Jurkat, Clone E6-1 (cell line): ENCODE results near the gene UGT1A10.
"Not testable (repeated sequence)": the region's sequence is repeated elsewhere in the genome, so short reads cannot be mapped to it uniquely, and the experiment has no call there.

Experiments
- DNase-seq: peaks from one replicate; pipeline ENCODE4 v3.0.0-alpha.2; 2011; ENCODE audit warnings: low read depth, low spot score
- H3K4me3 ChIP-seq: 2 replicates; pipeline ENCODE4 v1.5.1; 2011; ENCODE audit warnings: mild to moderate bottlenecking, low read length, control low read depth, moderate library complexity

The UGT1A10 gene

DNA sequence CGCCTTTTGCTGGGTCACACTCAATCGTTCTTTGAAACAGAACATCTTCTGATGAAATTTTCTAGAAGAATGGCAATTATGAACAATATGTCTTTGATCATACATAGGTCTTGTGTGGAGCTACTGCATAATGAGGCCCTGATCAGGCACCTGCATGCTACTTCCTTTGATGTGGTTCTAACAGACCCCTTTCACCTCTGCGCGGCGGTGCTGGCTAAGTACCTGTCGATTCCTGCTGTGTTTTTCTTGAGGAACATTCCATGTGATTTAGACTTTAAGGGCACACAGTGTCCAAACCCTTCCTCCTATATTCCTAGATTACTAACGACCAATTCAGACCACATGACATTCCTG lies 77.0 kb downstream of the UGT1A10 start:
- DNase-seq = peak; percentile 56

DNA sequence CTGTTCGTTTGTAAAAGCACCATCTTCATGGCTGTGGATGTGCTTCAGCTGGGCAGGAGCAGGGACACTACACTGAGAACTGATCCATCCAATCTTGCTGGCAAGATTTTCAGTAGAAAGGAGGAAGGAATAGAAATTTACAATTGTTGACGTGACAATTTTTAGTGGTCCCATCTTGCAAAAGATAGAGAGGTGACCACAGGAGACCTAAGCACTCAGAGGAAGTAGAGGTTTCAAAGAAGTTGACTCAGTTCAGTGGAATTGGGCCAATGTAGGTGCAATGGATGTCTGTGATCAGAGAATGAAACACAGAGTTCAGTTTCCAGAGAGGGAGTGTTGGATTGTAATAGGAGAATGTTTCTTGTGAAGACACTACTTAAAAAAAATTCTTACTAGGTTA lies 77.9 kb downstream of the UGT1A10 start:
- no peak for DNase-seq
- H3K4me3 ChIP-seq = no peak overlapping the region

More for the DNA sequence above, 77.0 kb downstream of the UGT1A10 start:
- no peak overlapping the region for H3K4me3 ChIP-seq

DNA sequence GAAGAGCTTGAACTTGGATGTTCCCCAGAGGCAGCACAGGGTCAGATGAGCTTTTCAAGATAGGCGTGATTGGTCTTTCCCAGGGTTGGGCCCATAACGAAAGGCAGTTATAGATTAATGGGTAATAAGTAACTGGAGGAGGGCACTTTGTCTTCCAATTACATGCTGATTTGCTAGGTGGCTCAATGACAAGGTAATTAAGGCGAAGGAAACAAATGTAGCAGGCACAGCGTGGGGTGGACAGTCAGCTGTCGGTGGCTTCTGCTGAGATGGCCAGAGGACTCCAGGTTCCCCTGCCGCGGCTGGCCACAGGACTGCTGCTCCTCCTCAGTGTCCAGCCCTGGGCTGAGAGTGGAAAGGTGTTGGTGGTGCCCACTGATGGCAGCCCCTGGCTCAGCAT lies 82.3 kb downstream of the UGT1A10 start, which contains the start of gene UGT1A4:
TSS of gene UGT1A4 (plus strand) at position 185 of the 400 bp plus-strand sequence. CDS start at position 270, 85 bp downstream.
- no peak within 1 kb of the TSS for H3K4me3 ChIP-seq
- no peak for DNase-seq

GRCh38 chr2:233728723-233729301 lies 92.6 kb downstream of the UGT1A10 start, which contains the start of gene UGT1A3:
Gene UGT1A3 (plus strand): TSS chr2:233729042. CDS start chr2:233729127, 85 bp downstream.
- no peak within 1 kb of the TSS for H3K4me3 ChIP-seq
- DNase-seq = no peak

DNA sequence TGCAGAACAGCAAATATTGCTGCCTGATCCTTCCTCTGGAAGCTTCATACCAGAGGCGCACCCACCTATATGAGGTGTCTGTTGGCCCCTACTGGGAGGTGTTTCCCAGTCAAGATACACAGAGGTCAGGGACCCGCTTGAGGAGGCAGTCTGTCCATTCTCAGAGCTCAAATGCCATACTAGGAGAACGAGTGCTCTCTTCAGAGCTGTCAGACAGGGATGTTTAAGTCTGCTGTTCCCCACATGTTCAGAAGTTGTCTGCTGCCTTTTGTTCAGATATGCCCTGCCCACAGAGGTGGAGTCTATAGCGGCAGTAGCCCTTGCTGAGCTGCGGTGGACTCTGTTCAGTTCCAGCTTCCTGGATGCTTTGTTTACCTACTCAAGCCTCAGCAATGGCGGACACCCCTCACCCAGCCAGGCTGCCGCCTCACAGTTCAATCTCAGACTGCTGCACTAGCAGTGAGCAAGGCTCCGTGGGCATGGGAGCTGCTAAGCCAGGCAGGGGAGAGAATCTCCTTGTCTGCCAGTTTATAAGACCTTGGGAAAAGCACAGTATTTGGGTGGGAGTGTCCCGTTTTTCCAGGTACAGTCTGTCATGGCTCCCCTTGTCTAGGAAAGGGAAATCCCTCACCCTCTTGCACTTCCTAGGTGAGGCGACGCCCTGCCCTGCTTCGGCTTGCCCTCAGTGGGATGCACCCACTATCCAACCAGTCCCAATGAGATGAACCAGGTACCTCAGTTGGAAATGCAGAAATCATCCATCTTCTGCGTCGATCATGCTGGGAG lies 100.8 kb downstream of the UGT1A10 start:
- not testable (repeated sequence) for H3K4me3 ChIP-seq, DNase-seq

DNA sequence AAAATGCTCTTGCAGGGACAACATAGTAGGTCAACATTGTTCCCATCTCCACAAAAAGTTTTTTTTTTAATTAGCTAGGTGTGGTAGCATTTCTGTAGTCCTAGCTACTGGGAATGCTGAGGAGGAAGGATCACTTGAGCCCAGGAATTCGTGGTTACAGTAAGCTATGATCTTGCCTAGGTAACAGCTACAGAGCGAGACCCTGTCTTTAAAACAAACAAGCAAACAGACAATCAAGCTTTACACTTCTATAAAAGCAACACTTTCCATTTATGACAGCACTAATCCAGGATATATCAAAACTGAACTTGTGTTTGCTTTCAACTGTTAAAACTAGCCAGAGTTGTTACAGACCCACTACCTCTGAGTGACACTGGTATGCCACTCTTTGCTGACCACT lies 104.6 kb downstream of the UGT1A10 start:
- no peak overlapping the region for H3K4me3 ChIP-seq
- no peak for DNase-seq

- no peak for DNase-seq
- H3K4me3 ChIP-seq = no peak overlapping the region
These were observed 107.4 kb downstream of the UGT1A10 start for GRCh38 chr2:233743464-233744259.

DNA sequence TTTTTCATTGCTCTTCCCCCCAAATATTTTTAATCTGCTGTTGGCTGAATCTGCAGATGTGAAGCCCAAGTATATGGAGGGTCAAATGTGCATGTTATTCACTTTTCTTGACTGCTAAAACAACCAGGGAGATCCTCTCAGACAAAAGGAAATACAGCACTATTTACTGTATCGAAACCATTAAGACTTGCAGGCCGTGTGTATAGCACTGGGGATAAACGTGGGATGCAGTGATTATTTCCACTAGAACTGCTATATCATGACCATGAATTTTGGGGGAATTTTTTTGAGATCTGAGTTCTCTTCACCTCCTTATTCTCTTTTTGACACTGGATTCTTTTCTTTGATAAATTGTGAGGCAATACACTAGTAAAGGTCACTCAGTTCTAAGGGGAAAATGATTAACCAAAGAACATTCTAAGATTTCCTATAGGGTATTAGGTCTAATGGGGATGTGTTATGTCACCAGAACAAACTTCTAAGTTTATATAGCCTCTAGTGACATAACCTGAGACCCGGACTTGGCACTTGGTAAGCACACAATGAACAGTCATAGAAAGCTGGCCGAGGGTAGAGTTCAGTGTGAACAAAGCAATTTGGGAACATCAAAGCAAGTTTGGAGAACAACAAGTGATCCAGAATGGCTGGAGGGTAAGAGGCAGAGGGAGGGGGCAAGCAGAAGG lies 109.0 kb downstream of the UGT1A10 start:
- H3K4me3 ChIP-seq = no peak overlapping the region
- no peak for DNase-seq

- DNase-seq, H3K4me3 ChIP-seq: not testable (repeated sequence)
These were observed 109.6 kb downstream of the UGT1A10 start for GRCh38 chr2:233745838-233746237.

DNA sequence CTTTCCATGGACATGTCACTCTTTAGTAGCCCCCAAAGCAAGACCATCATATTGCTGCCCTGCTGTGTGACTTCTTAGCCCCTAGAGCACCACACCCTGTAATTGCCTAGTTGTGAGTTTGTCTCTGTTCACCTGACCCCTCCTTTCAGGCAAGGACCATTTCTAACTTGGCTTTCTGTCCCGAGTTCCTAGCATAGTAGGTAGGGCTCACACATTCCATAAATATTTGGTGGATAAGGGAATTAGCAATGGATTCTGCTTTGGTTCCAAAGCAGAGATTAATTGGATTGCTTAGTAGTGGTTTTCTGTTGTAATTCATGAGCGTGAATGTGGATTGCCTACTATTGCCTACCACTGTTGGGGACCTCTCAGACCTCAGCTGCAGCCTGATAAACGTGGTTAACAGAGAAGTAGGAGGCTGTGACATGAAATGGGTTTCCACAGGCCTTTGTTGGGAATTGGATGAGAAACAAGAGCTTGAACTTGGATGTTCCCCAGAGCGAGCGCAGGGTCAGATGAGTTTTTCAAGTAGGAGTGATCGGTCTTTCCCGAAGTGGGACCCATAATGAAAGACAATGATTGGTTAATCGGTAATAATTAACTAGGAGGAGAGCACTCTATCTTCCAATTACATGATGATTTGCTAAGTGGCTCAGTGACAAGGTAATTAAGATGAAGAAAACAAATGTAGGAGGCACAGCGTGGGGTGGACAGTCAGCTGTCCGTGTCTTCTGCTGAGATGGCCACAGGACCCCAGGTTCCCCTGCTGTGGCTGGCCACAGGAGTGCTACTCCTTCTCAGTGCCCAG lies 110.4 kb downstream of the UGT1A10 start:
- no peak overlapping the region for H3K4me3 ChIP-seq
- no peak for DNase-seq

GRCh38 chr2:233747283-233747544 lies 111.0 kb downstream of the UGT1A10 start:
- DNase-seq = no peak

GRCh38 chr2:233750689-233751088 lies 114.4 kb downstream of the UGT1A10 start:
- H3K4me3 ChIP-seq, DNase-seq: not testable (repeated sequence)

More at GRCh38 chr2:233747283-233747544, 111.0 kb downstream of the UGT1A10 start:
- H3K4me3 ChIP-seq = no peak overlapping the region

DNA sequence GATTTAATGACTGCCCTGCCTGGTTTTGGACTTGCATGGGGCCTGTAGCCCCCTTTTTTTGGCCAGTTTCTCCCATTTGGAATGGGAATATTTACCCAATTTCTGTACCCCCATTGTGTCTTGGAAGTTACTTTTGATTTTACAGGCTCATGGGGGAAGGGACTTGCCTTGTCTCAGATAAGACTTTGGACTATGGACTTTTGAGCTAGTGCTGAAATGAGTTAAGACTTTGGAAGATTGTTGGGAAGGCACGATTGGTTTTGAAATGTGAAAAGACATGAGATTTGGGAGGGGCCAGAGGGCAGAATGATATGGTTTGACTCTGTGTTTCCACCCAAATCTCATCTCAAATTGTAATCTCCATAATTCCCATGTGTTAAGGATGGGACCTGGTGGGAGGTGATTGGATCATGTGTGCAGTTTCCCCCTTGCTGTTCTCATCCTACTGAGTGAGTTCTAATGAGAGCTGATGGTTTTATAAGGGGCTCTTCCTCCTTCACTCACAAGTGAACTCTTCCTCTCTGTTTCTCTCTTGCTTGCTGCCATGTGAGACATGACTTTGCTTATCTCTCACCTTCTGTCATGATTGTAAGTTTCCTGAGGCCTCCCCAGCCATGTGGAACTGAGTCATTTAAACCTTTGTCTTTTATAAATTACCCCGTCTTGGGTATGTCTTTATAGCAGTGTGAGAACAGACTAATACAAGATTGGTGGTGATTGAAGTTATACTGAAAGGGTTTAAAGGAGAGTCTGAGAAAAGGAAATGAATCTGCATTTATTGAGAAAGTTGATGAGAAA lies 115.2 kb downstream of the UGT1A10 start:
- H3K4me3 ChIP-seq, DNase-seq: not testable (repeated sequence)

DNA sequence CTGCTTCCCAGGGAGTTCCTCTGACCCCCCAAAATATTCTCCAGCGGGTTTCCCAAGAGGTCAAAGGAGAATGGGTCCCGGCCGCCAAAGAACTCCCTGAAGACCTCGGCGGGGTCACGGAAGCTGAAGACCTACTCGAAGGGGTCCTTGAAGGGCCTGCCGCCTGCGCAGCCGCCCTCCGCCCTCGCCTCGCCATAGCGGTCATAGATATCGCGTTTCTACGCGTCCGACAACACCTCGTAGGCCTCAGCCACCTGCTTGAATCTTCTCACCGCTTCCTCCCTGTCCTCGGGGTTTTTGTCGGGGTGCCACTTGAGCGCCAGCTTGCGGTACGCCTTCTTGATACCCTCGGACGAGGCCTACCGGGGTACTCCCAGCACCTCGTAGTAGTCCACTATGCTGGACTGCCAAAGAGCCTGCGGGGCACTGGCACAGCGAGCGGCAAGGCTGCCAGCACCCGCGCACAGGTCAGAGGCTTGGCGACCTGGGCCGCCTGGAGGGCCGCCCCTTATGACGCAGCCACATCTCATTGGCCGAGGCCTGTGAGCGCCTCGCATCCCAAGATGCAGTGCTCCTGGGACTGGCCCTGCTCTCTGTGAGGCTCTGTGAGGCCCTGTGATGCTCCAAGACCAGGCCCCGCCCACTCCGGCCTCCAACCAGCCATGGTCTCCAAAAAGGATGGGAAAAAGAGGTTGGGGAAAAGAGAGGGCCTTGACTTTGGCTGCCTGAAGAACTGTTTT lies 118.8 kb downstream of the UGT1A10 start:
- H3K4me3 ChIP-seq = no peak overlapping the region
- no peak for DNase-seq

- no peak for DNase-seq
- no peak overlapping the region for H3K4me3 ChIP-seq
These were observed 120.3 kb downstream of the UGT1A10 start for GRCh38 chr2:233756429-233757081.

- DNase-seq = no peak
- no peak overlapping the region for H3K4me3 ChIP-seq
These were observed 121.9 kb downstream of the UGT1A10 start for GRCh38 chr2:233758141-233758540.

GRCh38 chr2:233758849-233759248 lies 122.6 kb downstream of the UGT1A10 start:
- no peak overlapping the region for H3K4me3 ChIP-seq

More at GRCh38 chr2:233758849-233759248, 122.6 kb downstream of the UGT1A10 start:
- no peak for DNase-seq
